ENCODE data around the gene DIP2C.

- TF ChIP-seq CTCF (conservative IDR thresholded peaks at IDR 0.05) = no peak
- TF ChIP-seq ZFX (IDR thresholded peaks at IDR 0.05) = no peak
Observed at GRCh38 chr10:533186-533585, 156.3 kb downstream of the DIP2C start.
